Measurements from ENCODE around the gene SLC25A48.

SLC25A48 gene

GRCh38 chr5:135843571-135844337, 9.3 kb downstream of the SLC25A48 start:
- ChIA-PET POLR2A (no interaction called here), CTCF (interaction anchor here (1.3 to 5.9 kb wide), 3 partner anchors 14 to 271 kb away, joined by 3 to 25 read pairs (median 3); no protein-coding TSS in a partner anchor)
- DNase-seq: no peak
- Histone ChIP-seq H3K4me3 (ENCODE audit: control insufficient read depth in 1 of 7, extremely low read depth in 1 of 7, insufficient read depth in 4 of 7, low read depth in 2 of 7, low read length in 6 of 7) (no peak overlapping the region), H3K36me3 (ENCODE audit: control insufficient read depth in 4 of 4, insufficient read depth in 4 of 4, low read length in 3 of 4) (no peaks in the 10 kb centered on the region), H3K9me3 (ENCODE audit: control extremely low read depth in 1 of 5, control insufficient read depth in 4 of 5, insufficient read depth in 2 of 5, low read depth in 1 of 5, low read length in 4 of 5) (peaks cover 0 to under 1% (median 0%) of the 10 kb centered on the region in 5 experiments), H3K27ac (ENCODE audit: insufficient read depth in 1 of 2, low read depth in 1 of 2, low read length in 2 of 2, poor library complexity in 1 of 2, severe bottlenecking in 2 of 2) (no peak overlapping the region), H3K27me3 (replicated peaks in 2 of 5; ENCODE audit: control insufficient read depth in 4 of 5, insufficient read depth in 5 of 5, low read length in 4 of 5) (peaks cover 0 to 15% (median 3%) of the 10 kb centered on the region in 5 experiments), H3K4me1 (ENCODE audit: control extremely low read depth in 1 of 4, control insufficient read depth in 4 of 4, insufficient read depth in 4 of 4, low read length in 3 of 4) (no peaks in the 10 kb centered on the region)
- 95% methylated on average over 5 of the region's 6 CpGs for WGBS (ENCODE audit: insufficient coverage)

- no peak overlapping the region for H3K27ac ChIP-seq (ENCODE audit: insufficient read depth in 1 of 2, low read depth in 1 of 2, low read length in 2 of 2, poor library complexity in 1 of 2, severe bottlenecking in 2 of 2)
- no peaks in the 10 kb centered on the region for H3K36me3 ChIP-seq (ENCODE audit: control insufficient read depth in 4 of 4, insufficient read depth in 4 of 4, low read length in 3 of 4)
- POLR2A ChIA-PET: no interaction called here
- H3K4me1 ChIP-seq (ENCODE audit: control extremely low read depth in 1 of 4, control insufficient read depth in 4 of 4, insufficient read depth in 4 of 4, low read length in 3 of 4): no peaks in the 10 kb centered on the region
- H3K4me3 ChIP-seq (ENCODE audit: control insufficient read depth in 1 of 7, extremely low read depth in 1 of 7, insufficient read depth in 4 of 7, low read depth in 2 of 7, low read length in 6 of 7): no peak overlapping the region
- CTCF ChIA-PET: no interaction called here
- H3K27me3 ChIP-seq (replicated peaks in 2 of 5; ENCODE audit: control insufficient read depth in 4 of 5, insufficient read depth in 5 of 5, low read length in 4 of 5): peaks cover 0 to 5% (median 1%) of the 10 kb centered on the region in 5 experiments
- no peaks in the 10 kb centered on the region for H3K9me3 ChIP-seq (ENCODE audit: control extremely low read depth in 1 of 5, control insufficient read depth in 4 of 5, insufficient read depth in 2 of 5, low read depth in 1 of 5, low read length in 4 of 5)
- DNase-seq: no peak
These were observed 11.8 kb downstream of the SLC25A48 start for GRCh38 chr5:135846311-135846710.

DNA sequence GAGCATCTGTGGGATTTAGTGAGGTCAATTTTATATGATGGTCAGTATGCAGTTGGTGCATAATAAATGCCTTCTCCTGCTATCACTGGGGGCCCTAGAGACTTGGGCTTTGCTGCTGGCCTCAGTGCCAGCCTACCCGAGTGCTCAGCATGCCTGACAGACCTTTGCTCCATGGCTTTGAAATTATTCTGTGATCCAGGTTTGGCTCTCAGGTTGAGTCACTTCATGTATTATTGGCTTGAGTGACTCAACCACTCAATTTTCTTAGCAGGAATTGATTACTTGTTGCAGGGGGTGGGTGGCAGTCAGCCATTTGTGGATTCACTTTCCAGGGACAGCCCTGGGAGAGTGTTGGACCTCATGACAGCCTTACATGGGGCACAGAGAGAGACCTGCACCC, 13.5 kb downstream of the SLC25A48 start:
- no peaks in the 10 kb centered on the region for H3K4me1 ChIP-seq (ENCODE audit: control extremely low read depth in 1 of 4, control insufficient read depth in 4 of 4, insufficient read depth in 4 of 4, low read length in 3 of 4)
- H3K36me3 ChIP-seq (ENCODE audit: control insufficient read depth in 4 of 4, insufficient read depth in 4 of 4, low read length in 3 of 4): no peaks in the 10 kb centered on the region
- peaks cover 0 to 4% (median 0%) of the 10 kb centered on the region in 5 experiments for H3K27me3 ChIP-seq (replicated peaks in 2 of 5; ENCODE audit: control insufficient read depth in 4 of 5, insufficient read depth in 5 of 5, low read length in 4 of 5)
- 100% methylated on average over 1 of the region's 1 CpG for WGBS (ENCODE audit: insufficient coverage)
- no peak for DNase-seq
- no peak overlapping the region for H3K27ac ChIP-seq (ENCODE audit: insufficient read depth in 1 of 2, low read depth in 1 of 2, low read length in 2 of 2, poor library complexity in 1 of 2, severe bottlenecking in 2 of 2)
- no peaks in the 10 kb centered on the region for H3K9me3 ChIP-seq (ENCODE audit: control extremely low read depth in 1 of 5, control insufficient read depth in 4 of 5, insufficient read depth in 2 of 5, low read depth in 1 of 5, low read length in 4 of 5)
- ChIA-PET POLR2A (no interaction called here), CTCF (no interaction called here)
- no peak overlapping the region for H3K4me3 ChIP-seq (ENCODE audit: control insufficient read depth in 1 of 7, extremely low read depth in 1 of 7, insufficient read depth in 4 of 7, low read depth in 2 of 7, low read length in 6 of 7)

GRCh38 chr5:135850231-135850630, 15.8 kb downstream of the SLC25A48 start:
- Histone ChIP-seq H3K27me3 (replicated peaks in 2 of 5; ENCODE audit: control insufficient read depth in 4 of 5, insufficient read depth in 5 of 5, low read length in 4 of 5) (peaks cover 0 to 3% (median under 1%) of the 10 kb centered on the region in 5 experiments), H3K36me3 (ENCODE audit: control insufficient read depth in 4 of 4, insufficient read depth in 4 of 4, low read length in 3 of 4) (no peaks in the 10 kb centered on the region), H3K4me1 (ENCODE audit: control extremely low read depth in 1 of 4, control insufficient read depth in 4 of 4, insufficient read depth in 4 of 4, low read length in 3 of 4) (no peaks in the 10 kb centered on the region), H3K9me3 (ENCODE audit: control extremely low read depth in 1 of 5, control insufficient read depth in 4 of 5, insufficient read depth in 2 of 5, low read depth in 1 of 5, low read length in 4 of 5) (peaks cover 0 to 8% (median 0%) of the 10 kb centered on the region in 5 experiments), H3K27ac (ENCODE audit: insufficient read depth in 1 of 2, low read depth in 1 of 2, low read length in 2 of 2, poor library complexity in 1 of 2, severe bottlenecking in 2 of 2) (no peak overlapping the region), H3K4me3 (ENCODE audit: control insufficient read depth in 1 of 7, extremely low read depth in 1 of 7, insufficient read depth in 4 of 7, low read depth in 2 of 7, low read length in 6 of 7) (no peak overlapping the region)
- ChIA-PET CTCF (no interaction called here), POLR2A (no interaction called here)
- no peak for DNase-seq
- 98% methylated on average over 7 of the region's 9 CpGs for WGBS (ENCODE audit: insufficient coverage)

- Histone ChIP-seq H3K4me3 (ENCODE audit: control insufficient read depth in 1 of 7, extremely low read depth in 1 of 7, insufficient read depth in 4 of 7, low read depth in 2 of 7, low read length in 6 of 7) (no peak overlapping the region), H3K36me3 (ENCODE audit: control insufficient read depth in 4 of 4, insufficient read depth in 4 of 4, low read length in 3 of 4) (no peaks in the 10 kb centered on the region), H3K27me3 (replicated peaks in 2 of 5; ENCODE audit: control insufficient read depth in 4 of 5, insufficient read depth in 5 of 5, low read length in 4 of 5) (peaks cover 0 to 5% (median 2%) of the 10 kb centered on the region in 5 experiments), H3K27ac (ENCODE audit: insufficient read depth in 1 of 2, low read depth in 1 of 2, low read length in 2 of 2, poor library complexity in 1 of 2, severe bottlenecking in 2 of 2) (no peak overlapping the region), H3K9me3 (ENCODE audit: control extremely low read depth in 1 of 5, control insufficient read depth in 4 of 5, insufficient read depth in 2 of 5, low read depth in 1 of 5, low read length in 4 of 5) (peaks cover 0 to 11% (median 0%) of the 10 kb centered on the region in 5 experiments), H3K4me1 (ENCODE audit: control extremely low read depth in 1 of 4, control insufficient read depth in 4 of 4, insufficient read depth in 4 of 4, low read length in 3 of 4) (no peaks in the 10 kb centered on the region)
- WGBS (ENCODE audit: insufficient coverage): 92% methylated on average over 6 of the region's 6 CpGs
- DNase-seq: no peak
- POLR2A ChIA-PET: no interaction called here
- CTCF ChIA-PET: no interaction called here
These were observed 16.2 kb downstream of the SLC25A48 start for GRCh38 chr5:135850671-135851070.

DNA sequence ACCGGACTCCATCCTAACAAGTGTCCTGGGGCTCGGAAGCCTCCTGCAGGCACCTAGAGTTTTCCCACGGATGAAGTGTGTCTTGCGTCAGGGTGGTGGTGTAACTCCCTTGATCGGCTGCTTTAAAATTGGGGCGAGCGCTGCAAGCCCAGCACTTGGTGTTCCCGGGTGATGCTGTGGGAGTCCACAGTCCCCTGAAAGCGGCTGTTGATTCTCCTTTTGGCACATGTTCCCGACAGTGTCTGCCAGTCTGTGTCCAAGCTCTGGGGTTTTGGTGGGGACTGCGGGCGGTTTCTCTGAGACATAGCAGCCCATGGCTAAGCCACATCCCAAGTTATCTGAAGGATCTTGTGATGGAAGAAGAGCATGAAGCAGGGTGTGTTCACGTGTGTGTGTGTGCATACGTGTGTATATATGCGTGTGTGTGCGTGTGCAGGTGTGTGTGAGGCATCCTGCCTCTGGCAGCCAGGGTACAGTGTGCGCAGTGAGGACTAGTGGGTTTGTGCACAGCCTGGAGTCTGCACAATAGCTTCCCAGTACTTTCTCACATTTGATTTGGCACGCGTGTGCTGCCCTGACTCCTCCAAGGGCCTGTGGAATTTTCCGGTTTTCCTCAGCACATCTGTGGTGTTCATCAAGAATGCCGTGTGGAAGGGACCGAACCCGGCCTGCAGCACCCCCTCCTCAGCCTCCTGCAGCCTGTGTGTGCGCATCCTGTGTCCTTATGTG, 16.9 kb downstream of the SLC25A48 start:
- peaks cover 0 to 6% (median 2%) of the 10 kb centered on the region in 5 experiments for H3K27me3 ChIP-seq (replicated peaks in 2 of 5; ENCODE audit: control insufficient read depth in 4 of 5, insufficient read depth in 5 of 5, low read length in 4 of 5)
- peaks cover 0 to 11% (median 0%) of the 10 kb centered on the region in 5 experiments for H3K9me3 ChIP-seq (ENCODE audit: control extremely low read depth in 1 of 5, control insufficient read depth in 4 of 5, insufficient read depth in 2 of 5, low read depth in 1 of 5, low read length in 4 of 5)
- H3K4me1 ChIP-seq (ENCODE audit: control extremely low read depth in 1 of 4, control insufficient read depth in 4 of 4, insufficient read depth in 4 of 4, low read length in 3 of 4): no peaks in the 10 kb centered on the region
- H3K36me3 ChIP-seq (ENCODE audit: control insufficient read depth in 4 of 4, insufficient read depth in 4 of 4, low read length in 3 of 4): no peaks in the 10 kb centered on the region
- CTCF ChIA-PET: no interaction called here
- WGBS (ENCODE audit: insufficient coverage): 92% methylated on average over 23 of the region's 24 CpGs
- no peak overlapping the region for H3K4me3 ChIP-seq (ENCODE audit: control insufficient read depth in 1 of 7, extremely low read depth in 1 of 7, insufficient read depth in 4 of 7, low read depth in 2 of 7, low read length in 6 of 7)
- DNase-seq: no peak
- H3K27ac ChIP-seq (ENCODE audit: insufficient read depth in 1 of 2, low read depth in 1 of 2, low read length in 2 of 2, poor library complexity in 1 of 2, severe bottlenecking in 2 of 2): no peak overlapping the region
- POLR2A ChIA-PET: no interaction called here

Measured in common myeloid progenitor, CD34-positive (primary cell).